GM19324 (cell line): ENCODE measurements around the gene CPPED1.

Source experiments
- ATAC-seq: cut with Tn5 transposase; IDR thresholded peaks from one replicate; pipeline ENCODE4 v1.9.1; 2021; ENCODE audit warnings: mild to moderate bottlenecking, moderate library complexity; ENCODE audit not compliant: unreplicated experiment, low FRiP score

The CPPED1 gene

DNA sequence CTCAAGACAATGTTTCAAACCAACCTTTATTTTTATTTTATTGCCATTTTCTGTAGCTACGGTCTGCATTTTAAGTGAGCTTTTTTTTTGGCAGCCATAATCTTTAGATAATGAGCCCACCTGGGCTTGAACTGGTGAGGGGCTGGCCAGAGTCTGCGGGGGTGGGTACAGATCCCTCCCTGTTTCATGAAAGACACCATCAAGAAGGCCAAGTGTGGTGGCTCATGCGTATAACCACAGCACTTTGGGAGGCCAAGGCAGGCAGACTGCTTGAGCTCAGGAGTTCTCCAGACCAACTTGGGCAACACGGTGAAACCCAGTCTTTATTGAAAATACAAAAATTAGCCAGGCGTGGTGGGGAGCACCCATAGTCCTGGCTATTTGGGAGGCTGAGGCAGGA lies 113.7 kb downstream of the CPPED1 start:
- no peak for ATAC-seq

DNA sequence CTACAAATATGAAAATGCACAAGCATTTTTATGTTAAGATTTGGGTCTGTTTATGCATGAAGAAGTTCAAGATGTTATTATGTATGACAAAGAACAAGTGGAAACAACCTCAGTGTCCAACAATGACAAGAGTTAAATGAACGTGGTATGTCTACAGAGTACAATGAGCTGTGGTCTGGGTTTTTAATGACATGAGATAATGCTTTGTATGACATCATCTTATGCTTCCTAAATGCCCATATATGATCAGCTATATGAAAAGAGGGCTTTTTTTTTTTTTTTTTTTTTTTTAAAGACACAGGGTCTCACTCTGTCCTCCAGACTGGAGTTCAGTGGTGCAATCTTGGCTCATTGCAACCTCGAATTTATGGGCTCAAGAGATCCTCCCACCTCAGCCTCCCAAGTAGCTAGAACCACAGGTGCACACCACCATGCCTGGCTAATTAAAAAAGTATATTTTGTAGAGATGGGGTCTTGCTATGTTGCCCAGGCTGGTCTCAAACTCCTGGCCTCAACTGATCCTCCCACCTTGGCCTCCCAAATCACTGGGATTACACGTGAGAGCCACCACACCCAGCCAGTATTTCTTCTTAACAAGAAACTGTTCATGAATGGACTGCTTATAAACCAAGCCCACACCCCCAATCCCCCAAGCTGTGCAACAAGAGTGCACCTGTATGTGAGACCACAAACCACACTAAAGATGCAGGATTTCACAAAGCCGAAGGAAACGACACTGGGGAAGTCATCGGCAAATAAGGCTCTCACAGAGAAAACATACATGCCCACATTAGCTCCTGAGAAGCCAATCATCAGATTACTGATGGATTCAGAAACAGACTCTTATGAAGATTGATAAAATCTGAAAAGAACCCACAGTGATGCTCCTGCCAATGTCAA lies 114.5 kb downstream of the CPPED1 start:
- no peak for ATAC-seq

DNA sequence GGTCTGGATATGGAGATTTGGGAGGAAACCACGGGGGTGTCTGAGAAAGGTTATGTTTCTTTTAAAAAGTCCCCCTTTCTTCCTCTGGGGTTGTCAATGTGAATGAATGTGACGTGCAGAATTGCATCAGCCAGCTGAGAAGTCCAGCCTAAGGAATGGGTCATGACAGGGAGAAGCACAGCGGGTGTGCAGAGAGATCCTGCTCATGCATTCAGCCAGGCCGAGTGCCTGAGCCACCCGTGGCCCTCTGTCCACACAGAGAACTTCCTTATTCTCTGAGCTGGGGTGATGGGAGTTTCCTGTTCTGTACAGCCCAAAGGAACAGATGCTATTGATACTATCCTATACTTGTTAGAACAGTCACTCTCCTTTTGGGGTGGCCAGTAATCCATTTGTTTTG lies 117.9 kb downstream of the CPPED1 start:
- ATAC-seq = no peak

DNA sequence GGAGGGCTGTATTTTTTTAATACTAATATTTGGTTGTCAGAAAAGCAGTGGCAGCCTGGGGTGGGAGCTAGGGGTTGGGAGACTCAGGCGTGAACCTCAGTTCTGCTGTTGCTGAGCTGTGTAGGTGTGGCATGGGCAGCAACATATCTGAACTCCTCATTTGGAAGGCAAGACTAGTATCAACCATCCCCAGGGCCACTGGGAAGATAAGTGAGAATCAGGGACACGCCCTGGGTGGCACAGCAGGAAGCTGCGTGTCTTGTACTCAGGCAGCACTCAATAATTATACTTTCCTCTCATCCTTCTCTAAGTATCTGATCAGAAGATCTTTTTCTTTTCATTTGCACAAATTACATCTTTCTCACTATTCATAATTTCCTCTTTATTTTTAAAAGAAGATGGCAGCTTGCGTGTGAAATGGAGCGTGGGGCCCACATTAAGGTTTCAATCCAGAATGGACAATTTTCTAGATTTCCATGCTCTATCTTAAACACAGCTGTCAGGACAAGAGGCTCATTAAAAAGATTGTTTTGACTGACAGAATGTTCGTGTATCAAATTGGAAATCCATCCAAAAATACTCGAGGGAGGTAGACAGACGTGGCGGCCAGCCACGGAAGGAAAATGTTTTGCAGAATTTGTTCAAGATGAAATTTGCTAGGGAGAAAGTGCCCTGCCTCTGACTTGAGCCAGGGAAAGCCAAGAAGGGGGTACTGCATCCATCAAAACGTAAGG lies 121.1 kb downstream of the CPPED1 start:
- ATAC-seq = no peak

DNA sequence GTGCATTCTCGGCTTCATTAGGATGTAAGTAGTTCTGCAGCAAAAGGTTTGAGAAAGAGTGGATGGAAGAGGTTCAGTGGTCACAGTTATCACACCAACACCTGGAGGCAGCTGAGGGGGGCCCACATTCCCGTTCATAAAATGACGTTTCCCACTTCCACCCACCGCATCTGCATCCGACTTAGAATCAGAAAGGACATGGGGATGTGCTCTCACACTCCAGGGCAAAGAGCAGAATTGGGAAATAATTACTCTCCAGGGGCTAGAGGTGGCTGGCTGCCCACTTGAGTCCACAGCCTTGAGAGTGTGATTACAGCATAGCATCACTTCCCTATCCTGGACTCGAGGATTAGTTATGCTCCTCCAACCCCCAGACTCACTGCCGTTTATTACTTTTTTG lies 122.0 kb downstream of the CPPED1 start:
- no peak for ATAC-seq

DNA sequence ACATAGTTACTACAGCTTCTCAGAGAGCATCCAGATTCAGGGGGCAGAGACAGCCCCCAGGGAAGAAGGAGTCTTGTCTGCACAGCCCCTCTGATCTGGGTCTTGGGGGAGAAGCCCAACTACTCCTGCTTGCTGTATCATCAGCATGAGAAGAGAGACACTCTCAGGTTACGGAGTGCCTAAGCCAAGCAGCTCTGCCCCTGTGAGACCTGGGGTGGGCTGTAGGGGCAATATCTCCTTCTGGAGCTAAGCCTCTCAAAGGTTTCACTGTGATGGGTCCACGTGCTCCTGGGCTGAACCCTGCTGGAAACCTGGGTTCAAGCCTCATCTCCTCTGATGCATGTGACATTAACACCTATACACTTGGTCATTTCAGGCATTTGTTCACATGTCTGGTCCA lies 123.2 kb downstream of the CPPED1 start:
- no peak for ATAC-seq

DNA sequence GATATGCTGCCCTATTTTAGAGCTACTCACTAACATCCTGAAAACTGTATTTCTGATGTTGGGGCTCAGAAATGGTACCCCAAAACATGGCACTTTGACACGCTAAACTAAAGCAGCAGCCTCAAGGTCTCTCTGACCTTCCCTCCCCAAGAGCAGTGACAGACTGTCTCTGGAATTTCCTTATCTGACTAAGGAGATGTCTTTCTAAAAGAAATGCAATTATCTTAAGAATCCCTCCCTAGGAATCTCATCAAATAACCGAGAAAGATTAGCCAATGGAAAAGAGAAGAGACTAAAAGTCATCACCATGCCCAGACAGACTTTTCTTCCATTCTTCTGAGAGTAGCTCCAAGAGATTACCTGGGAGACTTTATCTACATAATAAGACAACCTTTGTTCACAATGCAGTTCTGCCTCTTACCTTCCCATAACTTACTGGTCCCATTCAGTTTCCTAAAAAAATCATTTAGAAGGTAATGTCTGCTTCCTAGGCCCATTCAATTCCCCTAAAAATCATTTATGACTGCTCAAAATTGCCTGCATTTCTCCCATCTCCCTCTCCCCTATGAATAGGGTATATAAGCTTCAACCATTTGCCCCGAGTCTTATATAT lies 123.9 kb downstream of the CPPED1 start:
- no peak for ATAC-seq

DNA sequence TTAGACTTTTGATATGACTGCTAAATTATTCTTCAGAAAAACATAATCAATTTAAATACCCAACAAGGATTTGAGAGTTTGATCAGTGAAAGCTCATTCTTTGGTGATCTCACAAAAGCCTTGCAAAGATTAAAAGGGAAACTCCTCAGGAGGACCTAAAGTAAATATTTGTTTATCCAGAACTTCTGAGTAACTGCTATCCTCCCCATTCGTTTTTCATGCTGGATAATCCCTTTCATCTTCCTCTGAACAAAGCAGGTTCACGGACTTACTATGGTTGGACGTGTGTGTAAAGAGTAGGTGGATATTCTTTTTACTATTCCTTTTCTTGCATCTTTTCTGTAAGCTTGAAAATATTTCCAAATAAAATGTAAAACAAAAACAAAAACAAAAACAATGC lies 124.7 kb downstream of the CPPED1 start:
- ATAC-seq = no peak

DNA sequence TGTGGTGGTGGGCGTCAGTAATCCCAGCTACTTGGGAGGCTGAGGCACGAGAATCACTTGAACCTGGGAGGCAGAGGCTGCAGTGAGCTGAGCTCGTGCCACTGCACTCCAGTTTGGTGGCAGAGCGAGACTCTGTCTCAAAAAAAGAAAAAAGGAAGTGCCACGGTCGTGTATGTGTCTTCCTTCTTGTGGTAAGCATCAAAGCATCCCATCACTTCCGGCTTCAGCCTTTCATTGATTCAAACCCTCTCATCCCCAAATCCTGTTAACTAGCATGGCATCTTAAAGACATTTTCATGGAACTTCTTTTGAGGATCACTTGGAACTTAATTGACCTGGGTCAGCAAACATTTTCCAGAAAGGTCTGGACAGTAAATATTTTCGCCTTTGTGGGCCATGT lies 126.2 kb downstream of the CPPED1 start:
- ATAC-seq = no peak

DNA sequence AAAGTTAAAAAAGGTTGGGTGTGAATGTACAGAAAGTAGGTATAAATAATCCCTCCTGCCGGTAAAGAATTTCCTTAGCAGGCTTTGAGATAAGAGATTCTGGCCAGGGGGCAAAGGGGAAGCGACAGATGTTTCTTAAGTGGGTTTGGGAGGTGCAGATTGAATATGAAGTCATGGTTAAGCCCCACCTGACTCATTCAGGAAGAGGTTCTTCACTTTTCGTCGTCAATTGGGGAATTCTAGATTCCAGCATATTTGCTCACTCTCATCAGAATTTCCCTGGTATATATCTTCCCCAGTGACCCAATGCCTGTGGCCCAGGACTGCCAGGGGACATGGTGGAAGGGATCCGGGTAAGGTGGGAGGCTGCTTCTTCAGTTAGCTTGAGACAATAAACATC lies 127.8 kb downstream of the CPPED1 start:
- no peak for ATAC-seq

DNA sequence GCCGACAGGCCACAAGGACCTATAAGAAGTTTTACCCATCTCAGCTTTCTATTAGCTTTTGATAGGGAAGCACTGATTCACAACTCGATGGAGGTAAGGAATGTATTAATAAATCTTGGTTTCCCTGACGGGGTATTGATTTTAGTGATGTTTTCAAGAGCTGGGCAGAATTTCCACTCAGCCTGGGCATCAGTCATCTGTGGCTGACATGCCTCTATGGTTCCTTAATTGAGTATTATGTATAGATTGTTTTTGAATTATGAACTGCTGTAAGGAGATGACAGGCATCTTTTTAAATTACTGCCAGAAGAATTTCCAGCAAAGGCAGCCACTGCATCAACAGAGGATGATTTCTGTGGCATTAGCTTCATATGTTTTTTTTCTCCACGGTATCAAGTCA lies 128.6 kb downstream of the CPPED1 start:
- ATAC-seq = no peak

DNA sequence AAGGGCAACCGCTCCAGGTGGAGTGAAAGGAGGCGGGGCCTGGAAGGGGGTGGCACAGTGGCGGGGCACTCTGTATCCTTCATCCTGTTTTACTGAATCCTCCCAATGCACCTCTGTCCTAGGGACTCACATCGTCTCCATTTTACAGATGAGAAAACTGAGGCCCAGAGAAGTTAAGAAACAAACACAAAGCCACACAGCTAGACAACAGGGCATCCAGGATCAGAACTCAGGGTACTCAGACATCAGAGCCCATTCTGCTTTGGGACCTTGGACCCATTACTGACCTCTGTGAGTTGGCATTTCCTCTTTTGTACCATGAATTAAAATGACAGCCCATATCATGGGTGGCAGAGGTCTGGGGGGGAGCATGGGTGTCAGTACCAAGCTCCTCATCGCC lies 129.2 kb downstream of the CPPED1 start:
- no peak for ATAC-seq

DNA sequence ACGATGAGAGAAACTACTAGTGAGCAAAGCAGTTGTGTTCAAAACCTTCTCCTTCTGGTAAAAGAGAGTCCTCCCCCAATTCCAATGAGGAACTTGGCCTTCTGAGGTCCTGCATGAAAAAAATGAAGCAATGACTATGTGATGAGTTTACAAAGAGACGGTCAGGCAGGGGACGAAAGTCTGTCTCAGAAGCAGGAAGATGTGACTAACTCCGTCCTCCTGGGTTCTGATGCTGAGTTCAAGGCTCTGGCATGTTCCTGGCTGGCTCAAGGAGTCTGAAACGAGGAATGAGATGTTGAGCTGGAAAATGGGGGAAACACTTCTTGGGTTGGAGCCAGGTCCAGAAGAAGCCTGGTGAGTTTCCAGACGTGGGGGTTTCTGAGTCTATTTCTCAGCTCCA lies 129.6 kb downstream of the CPPED1 start:
- no peak for ATAC-seq

DNA sequence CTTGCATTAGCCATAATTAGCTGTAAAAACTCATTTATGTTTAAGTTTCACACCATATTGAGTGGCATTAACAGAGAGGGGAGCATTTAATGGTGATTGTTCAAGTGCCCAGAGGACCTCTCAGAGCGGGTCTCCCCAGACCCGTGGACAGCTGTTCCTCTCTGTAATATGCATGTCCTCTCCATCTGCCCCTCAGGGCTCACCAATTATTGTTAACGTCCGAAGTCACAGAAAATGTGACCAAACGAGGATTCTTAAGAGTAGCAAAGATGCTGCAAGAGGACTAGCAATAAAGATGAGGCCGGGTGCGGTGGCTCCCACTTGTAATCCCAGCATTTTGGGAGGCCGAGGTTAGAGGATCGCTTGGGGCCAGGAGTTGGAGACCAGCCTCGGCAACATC lies 130.2 kb downstream of the CPPED1 start:
- ATAC-seq = no peak

DNA sequence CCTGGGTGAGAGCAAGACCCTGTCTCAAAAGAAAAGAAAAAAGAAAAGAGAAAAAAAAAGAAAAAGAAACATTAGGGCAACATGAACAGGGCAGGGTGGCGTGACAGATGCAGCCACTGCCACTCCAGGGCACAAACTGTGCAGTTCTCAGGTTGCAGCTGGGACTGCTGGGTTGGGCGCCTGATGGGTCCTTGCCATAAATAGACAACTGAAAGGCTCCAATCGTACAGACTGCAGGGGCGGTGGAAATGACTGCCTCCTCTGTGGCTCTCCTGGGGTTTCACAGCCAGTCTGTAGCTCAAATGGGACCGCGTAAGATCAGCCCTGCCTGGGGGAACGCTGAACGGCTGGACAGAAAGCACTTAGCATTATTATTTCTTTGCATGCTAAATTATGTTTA lies 130.7 kb downstream of the CPPED1 start:
- ATAC-seq = no peak

DNA sequence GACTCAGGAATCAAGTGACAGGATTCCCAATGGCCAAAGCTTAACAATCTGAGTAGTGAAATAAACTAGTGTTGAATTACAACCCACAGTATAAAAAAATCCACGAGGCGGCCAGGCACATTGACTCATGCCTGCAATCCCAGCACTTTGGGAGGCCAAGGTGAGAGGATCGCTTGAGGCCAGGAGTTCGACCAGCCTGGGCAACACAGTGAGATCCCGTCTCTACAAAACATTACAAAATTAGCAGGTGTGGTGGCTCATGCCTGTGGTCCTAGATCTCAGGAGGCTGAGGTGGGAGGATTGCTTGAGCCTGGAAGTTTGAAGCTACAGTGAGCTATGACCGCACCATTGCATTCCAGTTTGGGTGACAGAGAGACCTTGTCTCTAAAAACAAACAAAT lies 133.8 kb downstream of the CPPED1 start:
- ATAC-seq = no peak

DNA sequence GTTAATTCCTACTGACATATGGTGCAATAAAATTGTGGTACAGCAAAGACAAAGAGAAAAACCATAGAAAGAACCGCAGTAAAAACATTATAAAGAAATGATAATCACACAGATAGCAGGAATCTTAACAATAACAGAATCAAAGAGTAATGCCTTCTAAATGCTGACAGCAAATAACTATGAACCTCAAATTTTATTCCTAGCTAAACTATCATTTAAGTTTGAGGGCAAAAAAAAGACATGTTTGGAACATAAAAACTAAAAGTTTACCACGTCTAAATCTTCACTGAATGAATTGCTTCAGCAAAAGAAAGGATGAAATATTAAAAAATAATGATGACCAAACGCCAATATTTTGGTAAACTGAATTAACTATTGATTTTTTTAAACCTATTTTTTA lies 135.8 kb downstream of the CPPED1 start:
- no peak for ATAC-seq

DNA sequence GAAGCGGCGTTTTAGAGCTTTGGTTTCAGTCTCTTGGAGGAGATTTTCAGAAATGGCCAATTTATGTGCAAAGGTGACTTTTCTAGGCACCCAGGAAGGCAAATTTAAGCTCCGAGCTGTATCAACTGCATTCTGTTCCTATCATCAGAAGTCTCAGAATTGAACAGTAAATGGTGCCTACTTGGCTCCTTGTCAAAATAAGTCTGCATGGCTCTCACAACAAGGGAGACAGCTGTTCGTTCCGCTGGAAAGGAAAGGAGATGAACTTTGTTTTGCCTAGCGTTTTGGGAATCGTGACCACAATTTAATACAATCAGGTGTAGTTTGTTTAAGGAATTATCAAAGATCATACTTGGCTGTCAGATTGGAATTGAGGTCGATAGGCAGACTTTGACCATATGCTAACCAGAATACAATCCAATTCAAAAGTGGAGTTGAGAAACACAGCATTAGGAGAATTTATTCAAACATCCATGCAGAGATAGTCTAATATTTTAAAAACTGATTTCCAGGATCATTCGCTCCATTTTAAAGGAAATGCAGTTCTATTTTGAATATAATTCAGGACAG lies 139.4 kb downstream of the CPPED1 start:
- ATAC-seq = no peak

DNA sequence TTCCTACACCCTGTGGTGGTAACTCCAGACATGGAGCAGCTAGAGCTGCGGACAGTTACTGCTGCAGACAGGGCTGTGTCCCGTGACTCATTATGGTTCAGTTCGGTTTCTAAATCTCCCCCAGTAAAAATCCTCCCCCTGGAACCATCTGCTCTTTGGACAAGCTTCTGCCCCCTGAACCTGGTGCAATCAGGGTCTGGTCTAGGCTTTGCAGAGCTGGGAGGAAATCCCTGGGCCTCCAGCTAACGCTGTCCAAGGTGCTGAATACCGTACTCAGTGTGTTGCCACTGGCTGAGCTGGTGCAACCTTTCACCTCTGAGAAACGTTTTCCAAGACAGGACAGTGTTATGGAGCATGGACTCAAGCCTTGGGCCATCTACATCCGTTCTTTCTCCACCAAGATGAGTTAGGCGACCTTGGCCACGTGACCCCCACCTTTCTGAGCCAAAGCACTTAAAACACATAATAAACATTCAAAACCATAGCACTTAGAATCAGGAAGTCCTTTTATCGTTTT lies 142.0 kb downstream of the CPPED1 start:
- ATAC-seq = no peak

DNA sequence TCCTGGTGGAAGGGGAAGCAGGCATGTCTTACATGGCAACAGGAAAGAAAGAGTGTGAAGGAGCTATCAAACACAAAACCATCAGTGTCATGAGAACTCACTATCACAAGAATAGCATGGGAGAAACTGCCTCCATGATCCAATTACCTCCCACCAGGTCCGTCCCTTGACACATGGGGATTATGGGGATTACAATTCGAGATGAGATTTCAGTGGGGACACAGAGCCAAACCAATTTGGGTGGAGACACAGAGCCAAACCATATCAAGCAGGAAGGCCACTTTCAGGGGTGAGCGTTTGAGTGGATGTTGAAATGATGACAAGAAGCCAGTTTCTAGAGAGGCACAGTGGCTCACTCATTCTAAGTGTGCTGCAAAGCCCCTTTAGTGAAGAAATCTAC lies 143.8 kb downstream of the CPPED1 start:
- ATAC-seq = no peak

DNA sequence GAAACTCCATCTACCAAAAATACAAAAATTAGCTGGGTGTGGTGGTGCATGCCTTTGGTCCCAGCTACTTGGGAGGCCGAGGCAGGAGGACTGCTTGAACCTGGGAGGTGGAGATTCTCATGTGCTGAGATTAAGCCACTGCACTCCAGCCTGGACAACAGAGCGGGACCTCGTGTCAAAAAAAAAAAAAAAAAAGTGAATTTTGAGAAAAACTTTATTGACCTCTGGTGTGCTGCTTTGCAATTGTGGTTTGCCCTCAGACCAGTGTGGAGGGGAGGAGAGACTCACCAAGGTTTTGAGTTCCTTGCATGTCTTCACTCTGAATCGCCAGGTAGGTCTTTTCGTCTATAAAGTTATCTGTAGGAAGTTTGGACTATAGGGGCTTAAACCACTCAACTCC lies 145.2 kb downstream of the CPPED1 start:
- ATAC-seq = no peak
